IMR-90 (cell line): ENCODE data around the gene B9D1. TPM values are rescaled to one million over a fixed set of nuclear protein-coding genes. Genes with fewer than 3 reads are reported as not detected.

ENCODE experiments used
- ATAC-seq: fragments of 200-7000 bp; cut with Tn5 transposase; 2 replicates; pipeline ENCODE4 v1.9.1; 2020; ENCODE audit warnings: low read depth, mild to moderate bottlenecking, moderate library complexity
- BruUV-seq: library from RNA; stranded (reverse); fragments of 400-500 nt; replicated peaks from 2 replicates; lab custom pipeline; 2021; lab: Mats Ljungman, UMichigan
- CTCF ChIA-PET: fragments of 300-600 bp; formaldehyde crosslinking; extraction: SDS; loops from one replicate; lab custom pipeline; 2021; ENCODE audit warnings: antibody characterized with exemption; lab: Yijun Ruan, JAX
- POLR2A ChIA-PET: fragments of 300-600 bp; sonication (Branson Sonifier 250); formaldehyde crosslinking; loops from one replicate; lab custom pipeline; 2022; ENCODE audit warnings: antibody characterized with exemption; ENCODE audit not compliant: unreplicated experiment; lab: Charles Lee
- DNase-seq: peaks from one replicate; pipeline ENCODE4 v3.0.0; 2013
- H2AFZ ChIP-seq: replicated peaks from 2 replicates; pipeline ENCODE3; 2013; ENCODE audit warnings: low read length, mild to moderate bottlenecking; ENCODE audit not compliant: poor library complexity
- H2AK5ac ChIP-seq: 2 replicates; pipeline ENCODE4 v1.6.1; 2013; ENCODE audit warnings: low read depth, low read length, inconsistent platforms
- H2AK9ac ChIP-seq: replicated peaks from 2 replicates; pipeline ENCODE3; 2013; ENCODE audit warnings: mild to moderate bottlenecking, low read depth, low read length, moderate library complexity; ENCODE audit not compliant: poor library complexity
- H2BK120ac ChIP-seq: 2 replicates; pipeline ENCODE4 v1.6.1; 2013; ENCODE audit warnings: low read depth, low read length, inconsistent platforms
- H2BK15ac ChIP-seq: 3 replicates; pipeline ENCODE4 v1.6.1; 2013; ENCODE audit warnings: low read depth, low read length, inconsistent platforms
- H2BK20ac ChIP-seq: 2 replicates; pipeline ENCODE4 v1.6.1; 2013; ENCODE audit warnings: low read depth, mild to moderate bottlenecking, inconsistent platforms, low read length, moderate library complexity
- H2BK5ac ChIP-seq: 2 replicates; pipeline ENCODE4 v1.6.1; 2013; ENCODE audit warnings: mild to moderate bottlenecking, low read depth, low read length, inconsistent platforms; ENCODE audit not compliant: poor library complexity, severe bottlenecking
- H3K14ac ChIP-seq: replicated peaks from 2 replicates; pipeline ENCODE4 v1.6.1; 2013; ENCODE audit warnings: low read depth, low read length, inconsistent platforms
- H3K18ac ChIP-seq: 2 replicates; pipeline ENCODE4 v1.6.1; 2013; ENCODE audit warnings: low read depth, low read length, control low read depth
- H3K23ac ChIP-seq: 2 replicates; pipeline ENCODE4 v1.6.1; 2013; ENCODE audit warnings: low read depth, low read length, inconsistent platforms
- H3K27ac ChIP-seq: 2 replicates; pipeline ENCODE4 v1.5.1; 2013; ENCODE audit warnings: mild to moderate bottlenecking, control low read depth, low read length; ENCODE audit not compliant: insufficient read depth
- H3K27me3 ChIP-seq: 2 replicates; pipeline ENCODE4 v1.6.1; 2013; ENCODE audit warnings: low read length; ENCODE audit not compliant: control insufficient read depth, insufficient read depth
- H3K36me3 ChIP-seq: 2 replicates; pipeline ENCODE4 v1.6.1; 2013; ENCODE audit warnings: low read length, mixed read lengths; ENCODE audit not compliant: control insufficient read depth, insufficient read depth
- H3K4ac ChIP-seq: 2 replicates; pipeline ENCODE4 v1.6.1; 2013; ENCODE audit warnings: low read depth, low read length, inconsistent platforms
- H3K4me1 ChIP-seq: 2 replicates; pipeline ENCODE4 v1.6.1; 2013; ENCODE audit warnings: low read length, mixed read lengths; ENCODE audit not compliant: control insufficient read depth, insufficient read depth
- H3K4me2 ChIP-seq: 2 replicates; pipeline ENCODE4 v1.6.1; 2013; ENCODE audit warnings: low read depth, mild to moderate bottlenecking, control low read depth, low read length, moderate library complexity
- H3K4me3 ChIP-seq: 2 replicates; pipeline ENCODE4 v1.5.1; 2013; ENCODE audit warnings: low read depth, mild to moderate bottlenecking, control low read depth, low read length, moderate library complexity; ENCODE audit not compliant: insufficient read depth
- H3K56ac ChIP-seq: 2 replicates; pipeline ENCODE4 v1.6.1; 2013; ENCODE audit warnings: low read length, inconsistent platforms; ENCODE audit not compliant: insufficient read depth; ENCODE audit errors: extremely low read depth
- H3K79me1 ChIP-seq, 2 experiments: 2 replicates each; pipeline ENCODE4 v1.6.1; 2013; ENCODE audit warnings: low read length in 2 of 2, inconsistent platforms in 1 of 2, low read depth in 1 of 2
- H3K9ac ChIP-seq: 2 replicates; pipeline ENCODE4 v1.6.1; 2013; ENCODE audit warnings: low read depth, low read length, control low read depth
- H3K9me1 ChIP-seq: 2 replicates; pipeline ENCODE4 v1.6.1; 2013; ENCODE audit warnings: low read length, inconsistent platforms; ENCODE audit not compliant: insufficient read depth
- H3K9me3 ChIP-seq: 2 replicates; pipeline ENCODE4 v1.6.1; 2013; ENCODE audit warnings: low read length; ENCODE audit not compliant: control insufficient read depth, insufficient read depth
- H4K20me1 ChIP-seq: 2 replicates; pipeline ENCODE4 v1.6.1; 2013; ENCODE audit warnings: low read length, inconsistent platforms; ENCODE audit not compliant: insufficient read depth
- H4K5ac ChIP-seq: 2 replicates; pipeline ENCODE4 v1.6.1; 2013; ENCODE audit warnings: mild to moderate bottlenecking, low read depth, low read length, control low read depth
- H4K8ac ChIP-seq, 2 experiments: 2 replicates each; pipeline ENCODE4 v1.6.1; 2013; ENCODE audit warnings: low read depth in 2 of 2, low read length in 2 of 2, control low read depth in 1 of 2, inconsistent platforms in 1 of 2
- H4K91ac ChIP-seq: 2 replicates; pipeline ENCODE4 v1.6.1; 2013; ENCODE audit warnings: low read depth, low read length, inconsistent platforms; ENCODE audit not compliant: insufficient read depth
- MAFK ChIP-seq: IDR thresholded peaks from 2 replicates; pipeline ENCODE4 v1.6.1; 2012; ENCODE audit warnings: low read depth, low read length, improper control_type of control experiment
- USF2 ChIP-seq: fragments of 150-350 bp; IDR thresholded peaks from 2 replicates; pipeline ENCODE4 v1.6.1; 2017; ENCODE audit warnings: mild to moderate bottlenecking, antibody characterized with exemption, low read length, low read depth
- WGBS, 2 experiments: methylation state at CpG; one replicate each; pipeline versions ENCODE4 v1.1.5 to v1.1.7; 2013; ENCODE audit warnings: missing lambda C conversion rate in 2 of 2; ENCODE audit not compliant: insufficient read length in 1 of 2; ENCODE audit errors: extremely low coverage in 2 of 2; 5-methylcytosine and 5-hydroxymethylcytosine counted together
- dilution Hi-C: fragments of 300-500 bp; cut with HindIII; formaldehyde crosslinking; loops from one replicate; pipeline ENCODE4 v1.14.3; 2018; ENCODE audit warnings: low sequenced_read_pairs; ENCODE audit not compliant: unreplicated experiment
- in situ Hi-C: fragments of 300-500 bp; cut with MboI; formaldehyde crosslinking; loops from 3 replicates; pipeline ENCODE4 v1.14.3; 2019; ENCODE audit warnings: low sequenced_read_pairs, inconsistent platforms, mixed read lengths
- intact Hi-C: fragments of 100-400 bp; cut with micrococcal nuclease; formaldehyde crosslinking; loops from 2 replicates; pipeline ENCODE4 v1.10.0; 2022
- polyA plus RNA-seq, 3 experiments: library from polyadenylated mRNA; depleted of rRNA; stranded (reverse); fragments of >200 nt; gene quantifications; 2 replicates each; pipeline ENCODE4 v1.2.3, GENCODE V29; 2012; ENCODE audit warnings: low replicate concordance in 1 of 3
- total RNA-seq: library from RNA; depleted of rRNA; stranded (reverse); fragments of >200 nt; gene quantifications from 2 replicates; pipeline ENCODE4 v1.2.3, GENCODE V29; 2012

B9D1 gene
- total and polyA plus RNA-seq, 2 of the 4 experiments (the other 2 are of a cell fraction): 42.5 to 43.8 TPM

GRCh38 chr17:19378416-19379360 is 16.2 kb upstream of the B9D1 start, which contains the start of gene MAPK7:
MAPK7 (plus strand) TSS chr17:19378498; CDS start chr17:19378901, 403 bp downstream.
- Histone ChIP-seq H3K18ac (peak within 1 kb of the TSS; percentile 75), H2BK20ac (peak within 1 kb of the TSS; percentile 60; the same call in 1 of the 2 replicates), H3K79me1 (peaks cover 32 to 57% of the 10 kb centered on the region in 2 experiments), H3K4me1 (peaks cover 17% of the 10 kb centered on the region), H4K5ac (peak within 1 kb of the TSS; percentile 85), H3K4ac (peak within 1 kb of the TSS; percentile 96), H3K9me3 (no peaks in the 10 kb centered on the region), H2BK120ac (peak within 1 kb of the TSS; percentile 76; the same call in 1 of the 2 replicates), H3K14ac (peak within 1 kb of the TSS; percentile 91), H3K27me3 (no peaks in the 10 kb centered on the region), H4K8ac (peak within 1 kb of the TSS; percentile 69 to 90), H3K9me1 (peaks cover 23% of the 10 kb centered on the region), H3K27ac (peak within 1 kb of the TSS; percentile 90), H3K4me3 (peak within 1 kb of the TSS; percentile 72), H4K20me1 (peaks cover 20% of the 10 kb centered on the region), H2AFZ (peak within 1 kb of the TSS; percentile 98), H4K91ac (peak within 1 kb of the TSS; percentile 97), H3K23ac (peak within 1 kb of the TSS; percentile 86), H3K4me2 (peak within 1 kb of the TSS; percentile 74), H2BK15ac (peak within 1 kb of the TSS; percentile 63; the same call in 1 of the 3 replicates), H3K9ac (peak within 1 kb of the TSS; percentile 90), H2BK5ac (peak within 1 kb of the TSS; percentile 92), H3K36me3 (peaks cover 38% of the 10 kb centered on the region), H2AK9ac (peak within 1 kb of the TSS; percentile 99), H2AK5ac (peak within 1 kb of the TSS; percentile 83), H3K56ac (peak within 1 kb of the TSS; percentile 87)
- intact Hi-C loops: loop anchor here (5.0 kb wide), 1 partner anchor 384 kb away; no protein-coding TSS in a partner anchor
- ChIA-PET CTCF (interaction anchor here (1.0 to 1.8 kb wide), 2 partner anchors 16 to 68 kb away, joined by 8 to 16 read pairs; partner anchors contain the start of gene B9D1), POLR2A (interaction anchor here (0.6 to 1.5 kb wide), 2 partner anchors 8 to 133 kb away, joined by 10 to 12 read pairs; partner anchors contain the start of gene MFAP4)
- no peak for TF ChIP-seq MAFK
- peak; percentile 37; the same call in 1 of the 2 replicates for TF ChIP-seq USF2
- WGBS, 2 experiments: 3% methylated on average over 38 of the region's 69 CpGs; no CpG with 5 or more reads in 1 of the 2 experiments
- in situ Hi-C loops: no loop called here
- ATAC-seq (peak; percentile 1), DNase-seq (no peak)
- dilution Hi-C loops: no loop called here
- no TSS peak for BruUV-seq
